ENCODE measurements around the gene RPS6KB2. TPM values are rescaled to one million over a fixed set of nuclear protein-coding genes. Genes with fewer than 3 reads are reported as not detected.

RPS6KB2 gene
- total and polyA plus RNA-seq, 12 donors: 36.6 to 111 (median 50.0) TPM

DNA sequence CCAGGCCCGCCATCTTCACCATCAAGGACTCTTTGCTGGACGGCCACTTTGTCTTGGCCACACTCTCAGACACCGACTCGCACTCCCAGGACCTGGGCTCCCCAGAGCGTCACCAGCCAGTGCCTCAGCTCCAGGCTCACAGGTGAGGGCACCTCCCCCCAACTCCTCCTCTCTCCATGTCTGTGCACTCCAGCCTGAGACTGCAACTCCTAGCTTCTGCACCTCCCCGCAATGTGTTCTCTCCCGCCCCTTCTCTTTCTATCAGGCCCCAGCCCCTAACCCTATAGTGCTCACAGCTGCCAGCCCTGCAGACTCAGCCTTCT, 32.1 kb upstream of the RPS6KB2 start:
- Histone ChIP-seq H3K36me3 (replicated peaks in 1 of 2) (peaks cover 0 to 29% of the 10 kb centered on the region in 2 donors), H3K9me3 (replicated peaks in 1 of 3) (no peaks in the 10 kb centered on the region), H3K27me3 (no peaks in the 10 kb centered on the region), H3K4me1 (replicated peaks in 1 of 2) (peaks cover 32 to 48% of the 10 kb centered on the region in 2 donors), H3K4me3 (no peak overlapping the region), H3K27ac (no peak overlapping the region)
- WGBS, 4 donors: 86 to 91% (median 91%) methylated on average over 7 of the region's 7 CpGs
- TF ChIP-seq, protein P1, sequence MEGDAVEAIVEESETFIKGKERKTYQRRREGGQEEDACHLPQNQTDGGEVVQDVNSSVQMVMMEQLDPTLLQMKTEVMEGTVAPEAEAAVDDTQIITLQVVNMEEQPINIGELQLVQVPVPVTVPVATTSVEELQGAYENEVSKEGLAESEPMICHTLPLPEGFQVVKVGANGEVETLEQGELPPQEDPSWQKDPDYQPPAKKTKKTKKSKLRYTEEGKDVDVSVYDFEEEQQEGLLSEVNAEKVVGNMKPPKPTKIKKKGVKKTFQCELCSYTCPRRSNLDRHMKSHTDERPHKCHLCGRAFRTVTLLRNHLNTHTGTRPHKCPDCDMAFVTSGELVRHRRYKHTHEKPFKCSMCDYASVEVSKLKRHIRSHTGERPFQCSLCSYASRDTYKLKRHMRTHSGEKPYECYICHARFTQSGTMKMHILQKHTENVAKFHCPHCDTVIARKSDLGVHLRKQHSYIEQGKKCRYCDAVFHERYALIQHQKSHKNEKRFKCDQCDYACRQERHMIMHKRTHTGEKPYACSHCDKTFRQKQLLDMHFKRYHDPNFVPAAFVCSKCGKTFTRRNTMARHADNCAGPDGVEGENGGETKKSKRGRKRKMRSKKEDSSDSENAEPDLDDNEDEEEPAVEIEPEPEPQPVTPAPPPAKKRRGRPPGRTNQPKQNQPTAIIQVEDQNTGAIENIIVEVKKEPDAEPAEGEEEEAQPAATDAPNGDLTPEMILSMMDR (IDR thresholded peaks at IDR 0.05): no peak
- no peak for TF ChIP-seq POLR2A (IDR thresholded peaks at IDR 0.05)
- intact Hi-C loops (cut with DNase I): loop anchor here in 1 of 2 donors (5.0 kb wide), 1 partner anchor 106 kb away; no protein-coding TSS in a partner anchor
- DNase-seq: no peak

DNA sequence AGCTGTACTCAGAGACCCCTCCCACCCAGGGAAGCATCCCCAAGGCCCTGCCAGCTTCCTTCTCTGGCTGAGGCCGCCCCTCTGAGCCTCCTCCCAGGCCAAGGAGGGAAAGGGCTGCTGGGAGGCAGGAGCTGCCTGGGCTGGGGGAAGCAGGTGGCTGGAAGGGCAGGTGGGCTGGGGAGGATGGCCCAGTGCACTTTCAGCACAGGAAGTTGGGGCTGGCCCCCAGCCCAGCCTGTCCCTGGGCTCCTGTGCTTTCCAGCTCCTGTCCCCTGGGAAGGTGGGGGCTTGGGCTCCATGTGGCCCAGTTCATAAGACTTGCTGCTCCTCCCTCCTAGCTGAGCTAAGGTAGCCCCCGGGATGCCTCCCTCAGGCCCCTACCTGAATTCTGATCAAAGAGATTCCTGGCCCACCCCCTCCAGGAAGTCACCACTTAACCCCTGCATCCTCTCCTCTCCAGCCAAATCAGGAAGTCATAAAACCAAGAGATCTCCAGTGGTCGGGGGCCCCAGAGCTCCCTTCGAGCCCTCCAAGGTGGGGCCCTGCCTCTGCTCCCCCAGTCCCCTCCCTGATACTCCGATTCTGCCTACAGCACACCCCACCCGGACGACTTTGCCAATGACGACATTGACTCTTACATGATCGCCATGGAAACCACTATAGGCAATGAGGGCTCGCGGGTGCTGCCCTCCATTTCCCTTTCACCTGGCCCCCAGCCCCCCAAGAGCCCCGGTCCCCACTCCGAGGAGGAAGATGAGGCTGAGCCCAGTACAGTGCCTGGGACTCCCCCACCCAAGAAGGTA, 31.5 kb upstream of the RPS6KB2 start:
- no peak for DNase-seq
- Histone ChIP-seq H3K4me1 (replicated peaks in 1 of 2) (peaks cover 29 to 46% of the 10 kb centered on the region in 2 donors), H3K9me3 (replicated peaks in 1 of 3) (no peaks in the 10 kb centered on the region), H3K27me3 (no peaks in the 10 kb centered on the region), H3K27ac (peak overlapping the region in 1 of 5 donors; percentile 46), H3K36me3 (replicated peaks in 1 of 2) (peaks cover 0 to 29% of the 10 kb centered on the region in 2 donors), H3K4me3 (no peak overlapping the region)
- 49 to 63% (median 54%) methylated on average over 7 to 13 of the region's 13 CpGs for WGBS, 4 donors
- no peak for TF ChIP-seq POLR2A (IDR thresholded peaks at IDR 0.05)
- intact Hi-C loops (cut with DNase I): loop anchor here in 1 of 2 donors (5.0 kb wide), 1 partner anchor 106 kb away; no protein-coding TSS in a partner anchor

DNA sequence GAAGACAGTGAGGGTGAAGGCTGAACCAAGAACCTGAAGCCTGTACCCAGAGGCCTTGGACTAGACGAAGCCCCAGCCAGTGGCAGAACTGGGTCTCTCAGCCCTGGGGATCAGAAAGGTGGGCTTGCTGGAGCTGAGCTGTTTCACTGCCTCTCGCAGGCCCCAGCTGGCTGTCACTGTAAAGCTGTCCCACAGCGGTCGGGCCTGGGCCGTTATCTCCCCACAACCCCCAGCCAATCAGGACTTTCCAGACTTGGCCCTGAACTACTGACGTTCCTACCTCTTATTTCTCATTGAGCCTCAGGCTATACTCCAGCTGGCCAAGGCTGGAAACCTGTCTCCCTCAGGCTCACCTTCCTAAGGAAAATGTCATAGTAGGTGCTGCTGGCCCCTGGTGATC, 30.8 kb upstream of the RPS6KB2 start:
- peak in 1 of 7 donors; percentile 72 for DNase-seq
- intact Hi-C loops (cut with DNase I): loop anchor here in 1 of 2 donors (5.0 kb wide), 1 partner anchor 105 kb away; no protein-coding TSS in a partner anchor
- Histone ChIP-seq H3K4me3 (no peak overlapping the region), H3K4me1 (replicated peaks in 1 of 2) (peaks cover 27 to 49% of the 10 kb centered on the region in 2 donors), H3K9me3 (replicated peaks in 1 of 3) (no peaks in the 10 kb centered on the region), H3K36me3 (replicated peaks in 1 of 2) (peaks cover 0 to 29% of the 10 kb centered on the region in 2 donors), H3K27me3 (no peaks in the 10 kb centered on the region), H3K27ac (peak overlapping the region in 2 of 5 donors; percentile 14 to 46)
- peak in 1 of 2 donors; percentile 29 for TF ChIP-seq POLR2A (IDR thresholded peaks at IDR 0.05)
- TF ChIP-seq, protein P1 (IDR thresholded peaks at IDR 0.05): no peak
- 41 to 54% (median 45%) methylated on average over 6 of the region's 6 CpGs; no CpG with 5 or more reads in 1 of the 4 donors for WGBS, 4 donors

DNA sequence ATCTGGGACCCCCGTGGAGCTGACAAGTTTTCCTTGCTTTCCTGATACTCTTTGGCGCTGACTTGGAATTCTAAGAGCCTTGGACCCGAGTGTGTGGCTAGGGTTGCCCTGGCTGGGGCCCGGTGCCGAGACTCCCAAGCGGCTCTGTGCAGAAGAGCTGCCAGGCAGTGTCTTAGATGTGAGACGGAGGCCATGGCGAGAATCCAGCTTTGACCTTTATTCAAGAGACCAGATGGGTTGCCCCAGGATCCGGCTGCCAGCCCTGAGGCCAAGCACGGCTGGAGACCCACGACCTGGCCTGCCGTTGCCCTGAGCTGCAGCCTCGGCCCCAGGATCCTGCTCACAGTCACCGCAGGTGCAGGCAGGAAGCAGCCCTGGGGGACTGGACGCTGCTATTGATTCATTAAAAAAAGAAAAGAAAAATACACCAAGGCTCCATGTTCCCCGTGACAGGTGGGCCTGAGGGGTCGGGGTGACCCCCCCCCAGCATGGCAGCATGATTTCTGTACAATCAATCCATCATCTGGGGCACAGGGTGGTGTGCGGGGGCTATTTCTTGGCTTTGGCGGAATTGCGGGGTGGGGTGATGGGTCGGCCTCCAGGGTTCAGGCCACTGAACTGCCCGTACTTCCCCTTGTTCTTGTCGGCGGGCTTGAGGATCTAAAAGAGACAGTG, 30.2 kb upstream of the RPS6KB2 start:
- no peak for TF ChIP-seq POLR2A (IDR thresholded peaks at IDR 0.05)
- TF ChIP-seq, protein P1 (IDR thresholded peaks at IDR 0.05): no peak
- H3K9me3 ChIP-seq (replicated peaks in 1 of 3): no peaks in the 10 kb centered on the region
- peak overlapping the region in 2 of 5 donors; percentile 14 to 46 for H3K27ac ChIP-seq
- no peak overlapping the region for H3K4me3 ChIP-seq
- H3K27me3 ChIP-seq: no peaks in the 10 kb centered on the region
- H3K36me3 ChIP-seq (replicated peaks in 1 of 2): peaks cover 0 to 29% of the 10 kb centered on the region in 2 donors
- H3K4me1 ChIP-seq (replicated peaks in 1 of 2): peaks cover 25 to 47% of the 10 kb centered on the region in 2 donors
- intact Hi-C loops (cut with DNase I): loop anchor here in 1 of 2 donors (5.0 kb wide), 1 partner anchor 104 kb away; no protein-coding TSS in a partner anchor
- peak in 2 of 7 donors; percentile 56 to 62 for DNase-seq
- 53 to 60% (median 59%) methylated on average over 13 to 24 of the region's 24 CpGs for WGBS, 4 donors
